Astrocyte of the cerebellum (primary cell): ENCODE results near the gene WWTR1.

ENCODE experiments used
- DNase-seq: peaks from one replicate; pipeline ENCODE4 v3.0.0-alpha.2; 2011; ENCODE audit warnings: low read depth
- H3K4me3 ChIP-seq: 2 replicates; pipeline ENCODE4 v1.5.1; 2011; ENCODE audit warnings: mild to moderate bottlenecking, low read depth, low read length, moderate library complexity
- CTCF ChIP-seq: IDR thresholded peaks from 2 replicates; pipeline ENCODE4 v1.5.1; 2012; ENCODE audit warnings: low read length, low read depth, moderate library complexity, mild to moderate bottlenecking; ENCODE audit errors: missing control alignments
- in situ Hi-C: cut with HindIII; loops from 2 replicates; pipeline ENCODE4 v1.10.0; 2017; ENCODE audit warnings: low sequenced_read_pairs

The WWTR1 gene

DNA sequence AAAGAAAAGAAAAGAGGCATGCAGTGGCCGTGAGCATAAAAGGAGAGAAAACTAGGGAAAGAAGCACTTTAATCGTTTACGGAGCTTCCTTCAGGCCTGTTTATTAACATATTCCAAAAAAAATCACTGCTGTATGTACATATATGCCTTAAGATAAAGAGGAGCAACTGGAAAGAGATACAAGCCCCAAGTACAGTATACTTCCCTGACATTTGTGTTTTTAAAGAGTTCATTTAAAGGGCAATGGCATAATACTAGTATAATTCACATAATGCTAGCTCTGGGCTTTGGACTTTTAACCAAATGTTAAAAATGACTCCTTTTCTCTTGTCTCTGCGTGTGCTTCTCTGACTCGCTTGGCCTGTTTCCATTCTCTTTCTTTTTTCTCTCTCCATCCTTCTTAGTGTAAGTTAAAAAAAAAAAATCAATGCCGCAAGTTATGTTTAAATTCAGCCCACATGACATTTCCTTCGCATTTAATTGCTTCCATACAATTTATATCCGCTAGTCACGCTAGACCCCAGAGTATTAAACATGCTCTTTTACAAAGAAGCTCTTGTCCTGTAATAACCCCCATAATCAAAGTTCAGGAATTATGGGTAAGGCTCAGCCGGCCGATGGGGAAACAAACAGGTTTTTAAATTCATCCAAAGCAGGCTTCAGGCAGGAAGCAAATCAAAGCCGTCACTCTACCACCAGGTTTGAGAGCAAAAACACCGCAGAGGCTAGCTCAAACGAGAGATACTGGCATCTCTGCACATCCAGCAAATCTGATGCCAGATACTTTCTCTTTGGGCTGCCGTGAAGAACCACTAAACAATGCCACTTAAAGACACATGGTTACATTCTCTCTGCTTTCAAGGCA lies 19.4 kb downstream of the WWTR1 start:
- no peak for DNase-seq
- in situ Hi-C loops, result no loop called here
- H3K4me3 ChIP-seq, result peak overlapping the region; percentile 28
- no peak for TF ChIP-seq CTCF

DNA sequence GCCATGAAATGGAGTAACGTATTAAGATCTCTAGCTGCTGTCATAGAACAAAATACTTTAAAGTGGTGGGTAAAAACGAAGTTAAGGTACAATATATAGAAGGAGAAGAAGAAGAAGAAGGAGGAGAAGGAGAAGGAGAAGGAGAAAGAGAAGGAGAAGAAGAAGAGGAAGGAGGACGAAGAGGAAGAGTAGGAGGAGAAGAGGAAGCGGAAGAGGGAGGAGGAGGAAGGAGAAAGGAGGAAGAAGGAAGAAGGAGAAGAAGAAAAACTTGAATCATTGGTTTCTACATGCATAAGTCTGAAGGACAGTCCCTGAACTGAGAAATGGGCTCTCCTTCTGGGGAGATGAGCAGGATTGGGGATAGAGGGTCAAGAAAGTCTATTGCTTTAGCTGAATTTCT lies 22.4 kb downstream of the WWTR1 start:
- no peak for DNase-seq
- in situ Hi-C loops, result no loop called here
- H3K4me3 ChIP-seq, result no peak overlapping the region
- no peak for TF ChIP-seq CTCF

DNA sequence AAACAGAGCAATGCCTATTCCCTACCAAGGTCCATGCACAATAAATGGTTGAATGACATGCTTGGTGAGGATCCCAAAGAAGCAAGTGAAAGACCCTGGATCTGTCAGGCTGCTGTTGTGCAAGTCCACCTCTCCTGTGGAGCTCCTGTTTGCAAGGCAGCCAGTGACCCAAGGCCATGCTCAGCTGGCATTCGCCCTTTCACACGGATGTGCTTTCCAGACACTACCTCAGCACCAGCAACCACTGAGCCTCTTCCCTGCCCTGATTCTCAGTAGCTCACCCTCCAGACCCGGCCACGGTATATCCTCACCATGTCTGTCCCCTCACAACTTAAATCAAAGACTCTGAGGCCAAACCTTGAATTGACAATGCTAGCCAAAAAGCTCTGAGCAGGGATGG lies 23.3 kb downstream of the WWTR1 start:
- no peak for DNase-seq
- no peak for TF ChIP-seq CTCF
- in situ Hi-C loops, result no loop called here
- H3K4me3 ChIP-seq, result no peak overlapping the region

- H3K4me3 ChIP-seq, result no peak overlapping the region
- in situ Hi-C loops, result no loop called here
- no peak for TF ChIP-seq CTCF
- DNase-seq, result no peak
Measured at GRCh38 chr3:149634072-149634471, 23.8 kb downstream of the WWTR1 start.

DNA sequence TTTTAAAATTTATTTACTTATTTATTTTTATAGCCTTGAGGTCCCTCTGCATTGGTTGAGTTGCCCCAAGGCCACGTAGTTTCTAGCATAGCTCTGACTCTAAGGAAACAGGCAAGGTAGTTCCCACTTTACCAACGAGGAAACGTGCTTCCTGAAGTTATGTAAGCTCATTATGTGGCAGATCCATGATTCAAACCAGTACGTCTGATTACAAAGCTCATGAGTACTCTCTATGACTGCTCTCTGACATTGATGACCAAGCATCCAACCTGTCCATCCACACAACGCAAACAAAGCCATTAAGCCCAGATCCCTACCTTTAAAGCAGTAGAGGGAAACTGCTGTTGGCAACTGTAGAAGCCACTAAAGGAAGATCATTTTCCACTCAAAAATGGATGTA lies 25.6 kb downstream of the WWTR1 start:
- no peak for TF ChIP-seq CTCF
- in situ Hi-C loops, result no loop called here
- no peak overlapping the region for H3K4me3 ChIP-seq
- DNase-seq, result no peak

DNA sequence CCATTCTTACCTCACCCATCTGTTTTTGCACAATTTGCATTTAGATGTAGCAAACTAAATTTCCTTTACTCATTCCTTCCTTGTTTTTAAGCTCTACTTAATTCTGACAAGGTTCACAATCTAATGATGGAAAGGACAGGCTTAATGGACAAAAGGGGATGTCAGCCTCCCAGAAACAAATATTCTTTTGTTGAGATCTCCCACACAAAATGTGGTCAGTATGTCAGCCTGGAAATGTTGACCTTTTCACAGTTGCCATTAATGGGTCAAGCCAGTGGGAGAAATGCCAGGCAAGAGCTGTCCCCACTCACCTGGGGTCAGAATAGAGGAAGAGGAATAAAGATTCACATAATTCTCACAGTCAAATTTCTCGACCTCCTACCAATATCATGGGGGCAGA lies 27.0 kb downstream of the WWTR1 start:
- in situ Hi-C loops, result no loop called here
- H3K4me3 ChIP-seq, result no peak overlapping the region
- no peak for DNase-seq
- TF ChIP-seq CTCF, result no peak
